Loucy (cell line): ENCODE results near the gene PPARG.

Source experiments
- EZH2phosphoT487 ChIP-seq: fragments of 200-600 bp; IDR thresholded peaks from 2 replicates; pipeline ENCODE4 v1.6.1; 2018; ENCODE audit warnings: antibody characterized with exemption, mild to moderate bottlenecking, moderate library complexity, borderline replicate concordance
- TF ChIP-seq, protein P1 (sequence below): fragments of 200-600 bp; sonication (generic); conservative IDR thresholded peaks from 2 replicates; pipeline ENCODE4 v1.5.1; 2014; ENCODE audit warnings: mild to moderate bottlenecking, antibody characterized with exemption, low read length

DNA sequence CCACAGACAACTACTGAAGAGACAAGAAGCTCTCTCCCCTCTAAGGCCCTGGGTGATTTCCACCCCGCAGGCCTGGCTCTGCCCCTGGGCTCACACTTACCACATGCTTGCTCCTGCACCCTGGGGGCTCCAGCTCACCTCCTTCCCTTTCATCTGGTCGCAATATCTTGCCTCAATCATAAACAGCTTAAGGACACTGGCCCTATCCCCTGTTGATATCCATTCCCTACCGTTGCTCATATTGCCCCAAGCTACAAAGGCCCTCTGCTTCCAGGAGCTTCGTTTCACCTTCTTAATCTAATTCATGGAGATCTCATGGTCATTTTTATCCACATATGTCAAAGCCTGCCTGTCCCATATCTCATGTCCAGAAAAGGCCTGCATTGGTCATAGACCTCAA, 149.4 kb downstream of the PPARG start:
- TF ChIP-seq, protein P1, sequence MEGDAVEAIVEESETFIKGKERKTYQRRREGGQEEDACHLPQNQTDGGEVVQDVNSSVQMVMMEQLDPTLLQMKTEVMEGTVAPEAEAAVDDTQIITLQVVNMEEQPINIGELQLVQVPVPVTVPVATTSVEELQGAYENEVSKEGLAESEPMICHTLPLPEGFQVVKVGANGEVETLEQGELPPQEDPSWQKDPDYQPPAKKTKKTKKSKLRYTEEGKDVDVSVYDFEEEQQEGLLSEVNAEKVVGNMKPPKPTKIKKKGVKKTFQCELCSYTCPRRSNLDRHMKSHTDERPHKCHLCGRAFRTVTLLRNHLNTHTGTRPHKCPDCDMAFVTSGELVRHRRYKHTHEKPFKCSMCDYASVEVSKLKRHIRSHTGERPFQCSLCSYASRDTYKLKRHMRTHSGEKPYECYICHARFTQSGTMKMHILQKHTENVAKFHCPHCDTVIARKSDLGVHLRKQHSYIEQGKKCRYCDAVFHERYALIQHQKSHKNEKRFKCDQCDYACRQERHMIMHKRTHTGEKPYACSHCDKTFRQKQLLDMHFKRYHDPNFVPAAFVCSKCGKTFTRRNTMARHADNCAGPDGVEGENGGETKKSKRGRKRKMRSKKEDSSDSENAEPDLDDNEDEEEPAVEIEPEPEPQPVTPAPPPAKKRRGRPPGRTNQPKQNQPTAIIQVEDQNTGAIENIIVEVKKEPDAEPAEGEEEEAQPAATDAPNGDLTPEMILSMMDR: no peak
- no peak for TF ChIP-seq EZH2phosphoT487
